GM21447 (cell line): ENCODE measurements around the gene PDGFRB.

Experiments used
- ATAC-seq: cut with Tn5 transposase; IDR thresholded peaks from one replicate; pipeline ENCODE4 v1.9.1; 2021; ENCODE audit not compliant: unreplicated experiment

Gene PDGFRB

DNA sequence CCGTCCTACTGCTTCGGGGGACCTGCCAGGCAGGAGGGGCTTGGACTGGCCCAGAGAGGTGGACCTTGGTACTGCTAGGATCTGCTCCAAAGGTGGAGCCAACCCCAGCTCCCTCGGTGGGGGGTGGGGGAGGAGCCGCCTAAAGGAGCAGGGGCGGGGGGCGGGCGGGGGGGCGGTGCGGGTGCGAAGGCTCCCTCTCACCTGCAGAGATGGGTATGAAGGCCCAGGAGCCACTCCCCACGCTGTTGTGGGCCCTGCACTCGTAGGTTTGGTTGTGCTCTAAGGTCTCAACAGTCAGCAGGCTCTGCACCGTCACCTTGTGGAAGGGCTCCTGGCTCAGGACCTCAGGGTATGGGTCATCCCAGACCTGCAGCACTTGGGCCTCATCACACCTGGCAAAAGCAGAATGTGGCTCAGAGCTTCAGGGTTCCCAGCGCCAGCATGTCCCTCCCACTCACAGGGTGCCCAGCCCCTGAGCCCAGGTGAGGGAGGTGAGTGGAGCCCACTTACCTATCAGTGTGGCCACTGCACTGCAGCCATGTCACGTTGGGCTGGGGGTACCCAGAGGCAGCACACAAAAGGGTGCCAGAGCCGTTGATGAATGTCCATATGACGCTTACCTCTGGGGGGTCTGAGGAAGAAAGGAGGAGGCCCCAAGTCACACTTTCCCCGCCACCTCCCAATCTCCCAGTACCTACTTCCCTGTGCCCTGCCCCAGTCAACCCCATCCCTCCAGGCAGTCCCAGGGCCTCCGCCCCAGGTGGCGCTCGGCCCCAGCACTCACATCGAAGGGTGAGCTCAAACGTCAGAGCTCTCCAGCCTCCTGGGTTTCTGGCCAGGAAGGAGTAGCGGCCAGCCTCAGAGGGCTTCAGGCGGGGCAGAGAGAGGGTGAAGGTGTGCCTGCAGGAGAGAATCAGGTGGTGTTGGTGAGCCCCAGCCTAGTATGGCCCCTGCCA, 85.7 kb downstream of the PDGFRB start:
- no peak for ATAC-seq

DNA sequence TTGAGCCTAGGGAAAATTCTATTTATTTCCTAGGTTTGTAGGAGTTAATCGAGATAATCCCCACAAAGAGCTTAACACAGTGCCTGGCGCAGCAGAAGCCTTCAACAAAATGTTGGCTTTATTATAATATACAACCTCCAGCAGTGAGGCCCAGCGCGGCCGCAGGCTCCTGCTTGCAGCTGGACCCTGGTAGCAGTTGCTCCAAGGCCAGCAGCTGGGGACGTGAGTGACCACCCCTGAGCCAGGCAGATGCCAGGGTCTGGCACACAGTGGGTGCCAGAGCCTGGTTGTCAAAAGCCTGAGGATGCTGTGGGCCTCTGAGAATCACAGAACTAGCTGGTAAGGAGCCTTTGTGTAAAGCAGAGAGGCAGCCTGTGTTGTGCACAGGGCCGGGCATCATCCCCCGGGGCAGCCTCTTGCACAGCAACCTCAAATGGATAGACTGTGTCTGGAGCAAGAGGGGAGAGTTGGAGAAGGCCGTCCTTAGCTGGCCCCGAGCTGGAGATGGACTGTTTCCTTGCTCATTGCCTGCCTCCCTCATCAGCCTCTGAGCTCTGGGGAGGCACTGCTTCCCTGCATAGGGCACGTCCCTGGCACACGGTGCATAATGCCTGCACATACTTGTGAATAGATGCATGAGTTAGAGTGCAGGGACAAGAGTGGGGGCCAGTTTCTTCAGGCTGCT, 86.5 kb downstream of the PDGFRB start:
- ATAC-seq: no peak

DNA sequence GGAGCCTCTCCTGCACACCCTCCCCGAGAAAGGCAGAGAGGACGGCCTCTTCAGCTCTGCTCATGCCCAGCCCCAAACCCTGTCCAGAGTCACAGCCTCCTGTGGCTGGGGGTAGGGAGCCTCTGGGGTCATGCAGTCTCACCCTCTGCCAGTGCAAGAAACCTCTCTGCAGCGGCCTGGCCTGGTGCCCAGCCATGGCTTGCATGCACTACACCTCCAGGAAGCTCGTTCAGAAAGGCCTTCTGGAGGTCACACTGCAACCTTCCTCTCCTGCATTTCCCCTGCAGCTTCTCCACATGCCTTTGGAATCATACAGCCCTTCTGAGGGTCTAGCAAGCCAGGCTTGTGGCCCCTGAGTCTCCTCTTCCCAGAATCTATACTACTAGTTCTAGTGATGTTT, 87.2 kb downstream of the PDGFRB start:
- ATAC-seq: no peak

DNA sequence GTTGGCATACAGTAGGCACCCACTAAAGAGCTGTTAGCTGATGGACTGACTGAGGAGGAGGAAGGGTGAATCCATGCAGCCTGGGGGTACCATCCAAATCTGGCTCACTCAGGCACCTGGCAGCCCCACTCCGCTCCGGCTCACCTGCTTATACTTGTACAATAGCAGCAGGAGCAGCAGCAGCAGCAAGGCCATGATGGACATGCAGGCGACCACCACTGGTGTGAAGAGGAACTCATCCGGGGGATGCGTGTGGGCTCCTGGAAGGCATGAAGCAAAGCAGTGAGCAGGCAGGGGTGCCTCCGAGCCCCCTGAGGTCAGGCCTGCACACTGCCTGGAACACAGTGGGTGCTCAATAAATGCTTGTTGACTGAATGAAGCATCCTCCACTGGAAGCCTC, 87.6 kb downstream of the PDGFRB start:
- no peak for ATAC-seq

DNA sequence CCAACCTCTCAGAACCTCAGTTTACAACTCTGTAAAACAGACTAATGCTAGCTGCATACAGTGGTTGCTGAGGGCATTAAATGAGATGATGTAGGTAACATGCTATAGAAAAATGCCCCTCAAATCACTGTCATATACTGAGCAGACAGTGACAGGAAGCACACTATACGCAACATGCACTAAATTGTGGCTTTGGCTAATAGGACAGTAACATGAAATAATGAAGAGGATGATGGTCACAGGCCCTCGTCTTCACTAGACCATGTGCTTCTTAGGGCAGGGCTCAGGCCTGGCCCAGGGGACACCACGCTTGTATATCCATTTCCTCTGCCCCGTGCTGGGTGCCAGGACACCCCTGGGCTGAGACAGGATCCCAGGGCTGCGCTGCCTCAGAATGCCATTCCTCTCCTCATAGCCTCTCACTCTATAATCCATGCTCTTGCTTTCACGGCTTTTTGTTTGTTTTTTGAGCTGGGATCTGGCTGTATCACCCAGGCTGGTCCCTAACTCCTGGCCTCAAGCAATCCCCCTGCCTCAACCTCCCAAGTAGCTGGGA, 88.2 kb downstream of the PDGFRB start:
- peak; percentile 24 for ATAC-seq

DNA sequence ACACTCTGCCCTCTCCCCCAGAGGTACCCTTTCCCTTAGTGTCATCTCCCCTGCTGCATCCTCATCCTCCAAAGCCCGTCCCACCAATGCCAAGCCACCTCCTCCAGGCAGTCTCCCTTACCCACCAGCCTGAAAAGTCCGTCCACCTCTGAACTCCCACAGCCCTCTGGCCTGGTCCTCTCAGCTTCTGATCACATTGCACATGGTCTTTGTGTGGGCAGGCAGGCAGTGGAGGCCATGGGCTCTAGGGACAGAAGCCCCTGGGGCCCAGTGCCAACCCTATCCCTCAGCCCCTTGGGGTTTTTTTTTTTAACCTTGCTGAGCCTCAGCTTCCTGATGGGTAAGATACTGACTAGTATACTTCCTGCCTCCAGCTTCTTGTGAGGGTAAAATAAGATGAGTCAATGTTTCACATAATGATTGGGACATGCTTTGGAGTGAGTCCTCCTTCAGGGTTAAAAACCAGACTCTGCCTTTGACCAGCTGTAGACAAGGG, 88.7 kb downstream of the PDGFRB start:
- peak; percentile 85 for ATAC-seq

DNA sequence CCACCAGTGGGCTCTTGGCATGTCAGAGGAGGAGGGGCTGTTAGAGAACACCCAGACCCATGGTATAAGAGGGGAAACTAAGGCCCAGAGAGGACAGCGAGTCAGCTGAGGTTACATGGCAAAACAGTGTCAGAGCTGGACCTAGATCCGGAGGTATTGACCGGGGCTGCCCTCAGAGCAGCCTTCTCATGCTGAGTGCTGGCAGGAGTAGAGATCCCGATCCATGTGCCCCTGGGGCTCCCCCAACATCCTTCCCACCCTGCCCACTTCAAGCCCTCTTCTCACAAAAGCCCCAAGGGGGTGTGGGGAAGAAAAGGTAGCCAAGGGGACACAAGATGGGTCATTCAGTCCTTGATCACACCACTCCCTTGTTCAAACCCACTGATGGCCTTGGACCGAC, 89.2 kb downstream of the PDGFRB start:
- ATAC-seq: no peak

DNA sequence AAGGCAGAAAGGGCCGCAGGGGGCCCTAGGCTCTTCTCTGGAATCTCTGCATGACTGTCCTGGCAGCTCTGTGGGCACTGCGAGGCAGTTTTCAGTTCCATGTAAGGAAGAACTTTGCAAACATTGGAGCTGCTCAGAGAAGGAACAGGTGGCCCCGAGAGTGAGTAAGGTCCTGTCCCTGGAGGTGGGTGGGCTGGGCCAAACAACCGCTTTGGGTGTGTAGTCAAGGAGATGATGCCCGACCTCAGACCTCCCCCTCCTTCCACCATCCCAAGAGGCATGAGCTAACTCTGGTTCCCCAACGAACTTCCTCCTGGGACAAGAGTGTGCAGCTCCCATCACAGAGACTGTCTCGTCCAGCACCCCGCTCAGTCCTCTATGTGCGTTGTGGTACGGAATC, 89.8 kb downstream of the PDGFRB start:
- ATAC-seq: no peak

DNA sequence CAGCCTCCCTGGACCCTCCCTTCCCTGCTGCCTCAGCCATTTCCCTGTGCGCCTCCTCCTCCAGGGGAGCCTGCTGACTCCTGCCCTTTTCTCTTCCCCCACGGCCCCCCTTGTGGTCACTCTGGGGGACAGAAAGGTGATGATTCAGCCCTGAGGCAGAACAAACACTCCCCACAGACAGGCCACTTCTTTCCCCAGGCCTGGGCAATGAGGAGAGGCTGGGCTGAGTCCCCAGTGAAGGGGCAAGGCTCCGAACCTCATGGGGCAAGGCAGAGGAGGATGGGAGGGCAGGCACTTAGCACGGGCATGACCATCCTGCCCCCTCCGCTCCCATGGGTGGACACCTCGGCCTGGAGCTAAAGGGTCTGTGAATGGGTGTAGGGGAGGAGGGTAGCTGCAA, 90.3 kb downstream of the PDGFRB start:
- no peak for ATAC-seq

DNA sequence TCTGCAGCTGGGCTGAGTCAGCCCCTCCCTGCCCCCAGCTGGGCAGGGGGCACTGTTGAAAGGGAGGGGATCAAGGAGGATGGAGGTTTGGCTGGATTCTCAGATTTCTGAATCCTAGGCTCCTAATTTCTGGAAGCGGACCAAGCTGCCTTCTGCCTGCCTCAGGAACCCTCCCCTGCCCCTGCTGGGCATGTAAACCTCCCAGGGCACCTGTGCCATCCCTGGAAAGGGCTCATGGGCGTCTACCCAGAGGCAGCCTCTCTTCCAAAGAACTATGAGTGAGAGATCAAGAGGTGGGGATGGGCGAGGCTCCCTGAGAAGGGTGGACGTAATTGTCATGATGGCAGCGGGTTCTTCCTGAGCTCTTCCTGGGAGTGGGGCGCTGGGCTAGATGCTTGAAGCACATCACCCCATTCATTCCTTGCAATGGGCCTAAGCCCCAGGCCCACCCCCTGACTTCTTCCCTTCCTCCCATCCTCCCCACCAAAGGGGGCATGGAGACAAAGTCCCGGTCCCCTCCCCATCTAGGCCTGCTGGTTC, 90.9 kb downstream of the PDGFRB start:
- ATAC-seq: no peak
